ENCODE data around the gene IL10RA.

IL10RA gene

GRCh38 chr11:118008271-118008911 lies 22.2 kb downstream of the IL10RA start:
- no peak for DNase-seq

- DNase-seq: no peak
Observed at GRCh38 chr11:118009864-118010737, 23.9 kb downstream of the IL10RA start.

- no peak for DNase-seq
Observed at GRCh38 chr11:118010738-118011461, 24.7 kb downstream of the IL10RA start.

- no peak for DNase-seq
Observed at GRCh38 chr11:118012083-118012669, 26.0 kb downstream of the IL10RA start.

GRCh38 chr11:118014022-118014421 lies 27.8 kb downstream of the IL10RA start:
- DNase-seq: no peak

- DNase-seq: no peak
Observed at GRCh38 chr11:118015385-118015841, 29.2 kb downstream of the IL10RA start.

- no peak for DNase-seq
Observed at GRCh38 chr11:118016104-118016503, 29.9 kb downstream of the IL10RA start.

- no peak for DNase-seq
Observed at GRCh38 chr11:118017111-118017510, 30.9 kb downstream of the IL10RA start.

- no peak for DNase-seq
Observed at GRCh38 chr11:118017631-118018315, 31.6 kb downstream of the IL10RA start.

GRCh38 chr11:118018401-118018800 lies 32.2 kb downstream of the IL10RA start:
- no peak for DNase-seq

GRCh38 chr11:118021146-118021545 lies 35.0 kb downstream of the IL10RA start:
- no peak for DNase-seq

GRCh38 chr11:118027694-118028093 lies 41.5 kb downstream of the IL10RA start:
- DNase-seq: no peak

- no peak for DNase-seq
Observed at GRCh38 chr11:118028626-118029025, 42.4 kb downstream of the IL10RA start.

- peak in 1 of 5 donors; percentile 53 for DNase-seq
Observed at GRCh38 chr11:118033443-118033842, 47.2 kb downstream of the IL10RA start.

GRCh38 chr11:118042141-118042540 lies 55.9 kb downstream of the IL10RA start:
- peak in 1 of 5 donors; percentile 23 for DNase-seq

- DNase-seq: no peak
Observed at GRCh38 chr11:118042796-118043195, 56.6 kb downstream of the IL10RA start.

- DNase-seq: no peak
Observed at GRCh38 chr11:118045191-118045590, 59.0 kb downstream of the IL10RA start.

- DNase-seq: peak in 4 of 5 donors; percentile 21 to 52 (median 34)
Observed at GRCh38 chr11:118046051-118046963, 60.1 kb downstream of the IL10RA start.

- no peak for DNase-seq
Observed at GRCh38 chr11:118046964-118047700, 60.9 kb downstream of the IL10RA start.

- DNase-seq: no peak
Observed at GRCh38 chr11:118047749-118048148, 61.6 kb downstream of the IL10RA start.

Data from T-helper 1 cell (primary cell).